CD1c-positive myeloid dendritic cell (primary cell): Measurements from ENCODE around the gene COQ6.
"Not testable (repeated sequence)": the region's sequence is repeated elsewhere in the genome, so short reads cannot be mapped to it uniquely, and the experiment has no call there.

ENCODE experiments used
- DNase-seq: peaks from one replicate; pipeline ENCODE4 v3.0.0-alpha.2; 2016; ENCODE audit errors: extremely low spot score

COQ6 gene

GRCh38 chr14:73949752-73950734, at the start of gene COQ6, which contains the start of gene FAM161B:
TSS of gene COQ6 (plus strand) at chr14:73950302. CDS start at chr14:73950333, 31 bp downstream.
TSS of gene FAM161B (minus strand) at chr14:73950094. CDS start at chr14:73950026, 68 bp downstream.
- peak; percentile 99 for DNase-seq

- DNase-seq: no peak
Measured at GRCh38 chr14:73903028-73903427, 47.1 kb upstream of the COQ6 start.

GRCh38 chr14:73909681-73910080, 40.4 kb upstream of the COQ6 start:
- DNase-seq: no peak

- DNase-seq: no peak
Measured at GRCh38 chr14:73913256-73913655, 36.8 kb upstream of the COQ6 start.

- DNase-seq: no peak
Measured at GRCh38 chr14:73916324-73916723, 33.8 kb upstream of the COQ6 start.

GRCh38 chr14:73919457-73919856, 30.6 kb upstream of the COQ6 start:
- DNase-seq: not testable (repeated sequence)

GRCh38 chr14:73924337-73924736, 25.8 kb upstream of the COQ6 start:
- DNase-seq: no peak

- no peak for DNase-seq
Measured at GRCh38 chr14:73935666-73936065, 14.4 kb upstream of the COQ6 start.

GRCh38 chr14:73936548-73936947, 13.6 kb upstream of the COQ6 start:
- DNase-seq: no peak

GRCh38 chr14:73937012-73937411, 13.1 kb upstream of the COQ6 start:
- no peak for DNase-seq

GRCh38 chr14:73942180-73942579, 7.9 kb upstream of the COQ6 start:
- DNase-seq: no peak

- peak; percentile 39 for DNase-seq
Measured at GRCh38 chr14:73943083-73943482, 7.0 kb upstream of the COQ6 start.

- no peak for DNase-seq
Measured at GRCh38 chr14:73944432-73945158, 5.5 kb upstream of the COQ6 start.

GRCh38 chr14:73945159-73945670, 4.9 kb upstream of the COQ6 start:
- DNase-seq: no peak

GRCh38 chr14:73953731-73954130, 3.6 kb downstream of the COQ6 start:
- DNase-seq: no peak

- DNase-seq: no peak
Measured at GRCh38 chr14:73955674-73956073, 5.6 kb downstream of the COQ6 start.

- DNase-seq: no peak
Measured at GRCh38 chr14:73958591-73958990, 8.5 kb downstream of the COQ6 start.

GRCh38 chr14:73961192-73961591, 11.1 kb downstream of the COQ6 start:
- DNase-seq: no peak

GRCh38 chr14:73965216-73965615, 15.1 kb downstream of the COQ6 start:
- no peak for DNase-seq

- DNase-seq: no peak
Measured at GRCh38 chr14:73968885-73969284, 18.8 kb downstream of the COQ6 start.

- DNase-seq: no peak
Measured at GRCh38 chr14:73973497-73973896, 23.4 kb downstream of the COQ6 start.

- no peak for DNase-seq
Measured at GRCh38 chr14:73976125-73976524, 26.0 kb downstream of the COQ6 start.
